ENCODE measurements around the gene CDC42BPB.

Gene CDC42BPB

GRCh38 chr14:103073876-103074728 is 16.8 kb upstream of the CDC42BPB start:
- DNase-seq (ENCODE audit: low read depth), result no peak

- no peak for DNase-seq (ENCODE audit: low read depth)
Observed at GRCh38 chr14:103073367-103073875, 16.1 kb upstream of the CDC42BPB start.

GRCh38 chr14:103072595-103073366 is 15.4 kb upstream of the CDC42BPB start:
- DNase-seq (ENCODE audit: low read depth), result no peak

GRCh38 chr14:103071544-103072251 is 14.3 kb upstream of the CDC42BPB start:
- DNase-seq (ENCODE audit: low read depth), result no peak

GRCh38 chr14:103070971-103071542 is 13.7 kb upstream of the CDC42BPB start:
- no peak for DNase-seq (ENCODE audit: low read depth)

- no peak for DNase-seq (ENCODE audit: low read depth)
Observed at GRCh38 chr14:103070263-103070885, 13.0 kb upstream of the CDC42BPB start.

- DNase-seq (ENCODE audit: low read depth), result no peak
Observed at GRCh38 chr14:103068351-103069073, 11.2 kb upstream of the CDC42BPB start.

GRCh38 chr14:103067231-103067954 is 10.0 kb upstream of the CDC42BPB start:
- DNase-seq (ENCODE audit: low read depth), result no peak

- no peak for DNase-seq (ENCODE audit: low read depth)
Observed at GRCh38 chr14:103066399-103066798, 9.1 kb upstream of the CDC42BPB start.

- no peak for DNase-seq (ENCODE audit: low read depth)
Observed at GRCh38 chr14:103065861-103066260, 8.5 kb upstream of the CDC42BPB start.

GRCh38 chr14:103064978-103065377 is 7.6 kb upstream of the CDC42BPB start:
- DNase-seq (ENCODE audit: low read depth), result no peak

GRCh38 chr14:103064436-103064835 is 7.1 kb upstream of the CDC42BPB start:
- no peak for DNase-seq (ENCODE audit: low read depth)

GRCh38 chr14:103061482-103061976 is 4.2 kb upstream of the CDC42BPB start:
- no peak for DNase-seq (ENCODE audit: low read depth)

- DNase-seq (ENCODE audit: low read depth), result no peak
Observed at GRCh38 chr14:103059556-103059955, 2.2 kb upstream of the CDC42BPB start.

- no peak for DNase-seq (ENCODE audit: low read depth)
Observed at GRCh38 chr14:103058164-103059055, 1.1 kb upstream of the CDC42BPB start.

GRCh38 chr14:103057028-103057371 is 349 bp downstream of the CDC42BPB start:
- no peak for DNase-seq (ENCODE audit: low read depth)

- DNase-seq (ENCODE audit: low read depth), result no peak
Observed at GRCh38 chr14:103056322-103057027, 874 bp downstream of the CDC42BPB start.

- DNase-seq (ENCODE audit: low read depth), result no peak
Observed at GRCh38 chr14:103055695-103056094, 1.7 kb downstream of the CDC42BPB start.
